ENCODE results near the gene DDX19B.

The DDX19B gene

DNA sequence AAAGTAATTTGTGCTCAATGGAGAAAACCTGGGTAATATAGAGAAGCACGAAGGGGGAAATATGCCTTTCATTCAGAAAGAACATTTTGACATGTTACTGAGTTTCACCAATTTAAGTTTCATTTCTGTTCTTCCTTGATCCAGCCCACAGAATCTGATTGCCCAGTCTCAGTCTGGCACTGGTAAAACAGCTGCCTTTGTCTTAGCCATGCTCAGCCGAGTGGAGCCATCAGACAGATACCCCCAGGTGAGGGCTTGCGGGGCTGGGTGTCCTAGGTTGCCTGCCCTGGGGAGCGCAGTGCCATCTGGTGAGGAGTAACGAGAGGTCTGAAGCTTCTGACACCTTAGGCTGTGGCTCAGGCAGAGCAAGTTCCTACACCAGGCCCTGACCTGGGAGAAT is 65.4 kb downstream of the DDX19B start:
- no peak for DNase-seq

DNA sequence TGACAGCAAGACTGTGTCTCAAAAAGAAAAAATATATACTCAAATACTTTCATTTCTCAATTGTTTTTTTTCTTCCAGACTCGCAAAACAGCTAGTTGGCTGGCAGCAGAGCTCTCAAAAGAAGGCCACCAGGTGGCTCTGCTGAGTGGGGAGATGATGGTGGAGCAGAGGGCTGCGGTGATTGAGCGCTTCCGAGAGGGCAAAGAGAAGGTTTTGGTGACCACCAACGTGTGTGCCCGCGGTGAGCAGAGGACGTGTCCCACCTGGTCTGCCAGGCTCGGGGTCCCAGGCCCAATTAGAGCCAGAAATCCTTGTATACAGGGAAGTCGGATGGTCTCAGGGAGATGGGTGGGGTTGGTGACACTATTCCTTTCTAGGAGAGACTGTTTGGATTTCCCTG is 71.2 kb downstream of the DDX19B start:
- peak; percentile 26 for DNase-seq

DNA sequence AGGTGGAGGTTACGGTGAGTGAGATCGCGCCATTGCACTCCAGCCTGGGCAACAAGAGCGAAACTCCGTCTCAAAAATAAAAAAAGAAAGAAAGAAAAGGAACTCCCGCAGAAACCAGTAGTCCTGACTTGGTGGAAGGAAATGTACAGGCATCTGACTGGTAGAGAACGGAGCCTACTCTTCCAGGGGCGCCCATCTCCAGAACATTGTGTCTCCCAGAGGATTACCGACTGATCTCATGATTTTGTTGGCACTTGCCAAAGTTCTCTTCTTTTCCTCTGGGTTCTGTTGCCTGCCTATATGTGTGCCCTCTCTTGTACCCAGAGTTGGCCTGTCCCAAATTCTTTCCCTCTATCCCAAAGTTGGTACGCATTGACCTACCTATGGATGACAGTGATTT is 71.9 kb downstream of the DDX19B start:
- DNase-seq: no peak

DNA sequence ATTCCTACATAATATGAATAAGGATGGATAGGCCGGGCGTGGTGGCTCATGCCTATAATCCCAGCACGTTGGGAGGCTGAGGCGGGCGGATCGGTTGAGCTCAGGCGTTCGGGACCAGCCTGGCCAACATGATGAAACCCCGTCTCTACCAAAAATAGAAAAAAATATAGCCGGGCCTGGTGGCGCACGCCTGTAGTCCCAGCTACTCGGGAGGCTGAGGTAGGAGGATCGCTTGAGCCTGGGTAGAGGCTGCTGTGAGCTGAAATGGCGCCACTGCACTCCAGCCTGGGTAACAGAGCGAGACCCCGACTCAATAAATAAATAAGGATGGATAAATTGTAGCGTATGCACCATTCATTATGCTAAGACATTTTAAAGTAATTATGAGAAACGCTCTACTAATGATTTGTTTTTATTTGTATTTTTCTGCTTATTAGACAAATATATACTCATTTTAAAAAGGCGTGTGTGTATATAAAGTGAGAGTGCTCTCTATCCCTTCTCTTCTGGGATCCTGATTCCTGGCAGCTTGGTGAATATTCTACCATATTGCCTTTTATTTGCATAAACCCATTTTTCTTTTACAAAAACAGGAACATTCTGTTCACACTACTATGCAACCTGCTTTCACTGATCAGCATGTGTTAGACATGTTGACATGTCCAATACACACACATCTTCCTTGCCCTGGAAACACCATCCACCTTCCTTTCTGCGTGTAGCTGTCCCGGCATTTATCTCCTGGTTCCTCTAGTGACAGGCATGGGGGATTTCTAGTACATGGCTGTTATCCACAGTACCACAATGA is 74.1 kb downstream of the DDX19B start:
- no peak for DNase-seq

DNA sequence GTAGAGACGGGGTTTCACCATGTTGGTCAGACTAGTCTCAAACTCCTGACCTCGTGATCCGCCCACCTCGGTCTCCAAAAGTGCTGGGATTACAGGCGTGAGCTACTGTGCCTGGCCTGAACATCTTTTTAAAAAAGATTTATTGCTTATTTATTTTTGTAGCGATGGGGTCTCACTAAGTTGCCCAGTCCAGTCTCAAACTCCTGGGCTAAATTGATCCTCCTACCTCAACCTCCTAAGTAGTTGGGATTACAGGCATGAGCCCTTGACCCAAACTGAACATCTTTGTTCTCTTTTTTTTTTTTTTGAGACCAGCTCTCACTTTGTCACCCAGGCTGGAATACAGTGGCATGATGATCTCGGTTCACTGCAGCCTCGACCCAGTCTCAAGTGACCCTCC is 75.2 kb downstream of the DDX19B start:
- DNase-seq: no peak

DNA sequence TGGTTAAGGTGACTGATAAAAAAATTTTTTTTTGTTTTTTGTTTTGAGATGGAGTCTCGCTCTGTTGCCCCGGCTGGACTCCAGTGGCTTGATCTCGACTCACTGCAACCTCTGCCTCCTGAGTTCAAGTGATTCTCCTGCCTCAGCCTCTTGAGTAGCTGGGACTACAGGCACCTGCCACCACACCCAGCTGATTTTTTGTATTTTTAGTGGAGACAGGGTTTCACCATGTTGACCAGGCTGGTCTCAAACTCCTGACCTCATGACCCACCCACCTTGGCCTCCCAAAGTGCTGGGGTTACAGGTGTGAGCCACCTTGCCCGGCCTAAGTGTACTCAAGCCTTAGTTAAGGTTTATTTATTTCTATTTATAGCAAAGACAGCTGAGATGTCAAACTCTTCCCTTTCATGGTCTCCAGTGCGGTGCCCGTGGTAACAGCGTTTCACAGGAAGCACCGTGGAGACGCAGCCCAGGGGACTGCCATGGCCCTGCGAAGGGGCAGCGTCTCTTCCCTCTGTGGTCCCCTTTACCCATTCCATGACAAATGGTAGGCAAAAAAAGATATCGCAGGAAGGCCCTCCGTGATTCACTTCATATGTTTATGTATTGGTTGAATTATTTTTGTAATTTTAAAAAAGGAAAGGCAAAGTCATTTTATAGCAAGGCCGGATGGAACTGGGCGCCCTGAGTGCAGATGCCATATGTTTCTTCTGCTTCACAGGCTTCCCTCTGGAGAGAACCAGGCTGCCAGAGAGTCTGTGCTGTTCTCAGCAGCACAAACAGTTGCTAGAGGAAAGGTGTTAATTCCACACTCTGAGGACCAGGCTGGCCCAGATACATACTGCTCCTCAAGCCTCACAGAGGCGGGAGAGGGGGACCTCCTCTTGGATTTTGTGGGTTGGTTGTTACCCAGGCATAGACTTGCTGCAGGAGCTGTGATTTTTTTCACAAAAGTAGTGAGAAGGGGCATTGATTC is 76.9 kb downstream of the DDX19B start:
- no peak for DNase-seq

DNA sequence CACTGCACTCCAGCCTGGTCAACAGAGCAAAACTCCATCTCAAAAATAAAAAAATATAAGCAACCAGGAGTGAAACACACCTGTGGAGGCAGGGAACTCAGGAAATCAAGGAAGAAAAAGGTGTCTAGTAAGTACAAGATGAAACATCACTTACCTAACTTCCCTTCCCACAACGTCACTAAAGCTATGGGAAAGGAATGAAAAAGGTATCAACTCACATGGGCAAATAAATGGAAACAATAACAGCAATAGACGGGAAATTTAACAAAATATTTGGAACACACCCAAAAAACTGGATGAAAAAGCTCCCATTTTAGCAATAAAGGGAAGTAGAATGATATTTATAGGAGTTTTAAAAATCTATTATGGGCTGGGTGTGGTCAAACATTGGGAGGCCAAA is 78.8 kb downstream of the DDX19B start:
- no peak for DNase-seq

DNA sequence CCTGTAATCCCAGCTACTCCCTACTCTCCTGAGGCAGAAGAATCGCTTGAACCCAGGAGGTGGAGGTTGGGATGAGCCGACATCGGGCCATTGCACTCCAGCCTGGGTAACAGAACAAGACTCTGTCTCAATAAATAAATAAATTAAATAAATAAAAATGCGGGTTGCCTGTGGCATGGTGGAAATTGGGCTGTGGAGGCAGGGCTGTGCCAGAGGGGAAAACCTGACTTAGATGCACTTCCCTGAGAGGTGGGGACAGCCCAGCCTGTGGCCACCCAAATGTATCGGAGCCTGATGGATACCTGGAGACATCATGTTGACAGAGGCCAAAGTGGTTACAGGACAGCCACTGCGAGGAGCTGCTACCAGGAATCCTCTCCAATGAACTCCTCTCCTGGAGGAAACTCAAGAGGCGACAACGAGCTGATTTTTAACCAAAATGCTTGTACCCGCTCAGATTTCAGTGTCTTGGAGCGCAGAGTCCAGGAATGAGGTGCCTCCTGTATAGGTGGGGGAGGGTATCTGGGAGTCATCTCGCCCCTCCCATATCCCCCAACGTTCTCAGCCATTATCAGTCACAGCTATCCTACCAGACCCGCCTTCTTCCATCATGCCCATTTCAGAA is 80.0 kb downstream of the DDX19B start:
- no peak for DNase-seq

DNA sequence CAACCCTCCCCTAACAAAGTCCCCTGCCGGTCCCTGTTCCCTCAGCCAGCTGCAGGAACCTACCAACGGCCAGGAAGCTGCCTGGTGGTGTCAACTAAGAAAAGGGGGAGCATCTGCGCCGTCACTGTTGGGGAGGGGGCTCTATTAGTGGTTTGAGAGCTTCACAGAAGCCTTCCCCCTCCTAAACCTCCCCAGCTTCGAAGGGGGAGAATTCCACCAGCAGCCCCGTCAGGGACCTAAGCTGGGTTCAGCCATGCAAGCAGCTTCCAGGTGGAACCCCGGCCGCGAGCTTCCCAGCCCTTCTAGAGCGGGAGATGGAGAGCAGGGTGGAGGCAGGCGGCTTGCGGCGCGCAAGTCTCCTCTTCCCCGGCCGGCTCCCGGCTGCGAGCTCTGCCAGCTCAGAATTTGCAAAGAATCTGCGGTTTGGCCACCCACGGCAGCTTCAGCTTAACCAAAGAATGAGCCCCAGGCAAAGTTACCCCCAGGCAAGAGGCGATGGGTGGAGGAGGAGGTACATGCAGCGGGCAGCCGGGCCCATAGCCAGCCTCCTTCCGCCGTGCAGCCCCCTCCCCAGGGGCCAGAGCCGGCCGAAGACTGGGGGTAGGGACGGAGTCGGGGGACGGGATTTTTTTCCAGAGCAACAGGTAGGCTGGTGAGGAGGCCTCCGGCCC is 81.4 kb downstream of the DDX19B start:
- DNase-seq: peak; percentile 60

DNA sequence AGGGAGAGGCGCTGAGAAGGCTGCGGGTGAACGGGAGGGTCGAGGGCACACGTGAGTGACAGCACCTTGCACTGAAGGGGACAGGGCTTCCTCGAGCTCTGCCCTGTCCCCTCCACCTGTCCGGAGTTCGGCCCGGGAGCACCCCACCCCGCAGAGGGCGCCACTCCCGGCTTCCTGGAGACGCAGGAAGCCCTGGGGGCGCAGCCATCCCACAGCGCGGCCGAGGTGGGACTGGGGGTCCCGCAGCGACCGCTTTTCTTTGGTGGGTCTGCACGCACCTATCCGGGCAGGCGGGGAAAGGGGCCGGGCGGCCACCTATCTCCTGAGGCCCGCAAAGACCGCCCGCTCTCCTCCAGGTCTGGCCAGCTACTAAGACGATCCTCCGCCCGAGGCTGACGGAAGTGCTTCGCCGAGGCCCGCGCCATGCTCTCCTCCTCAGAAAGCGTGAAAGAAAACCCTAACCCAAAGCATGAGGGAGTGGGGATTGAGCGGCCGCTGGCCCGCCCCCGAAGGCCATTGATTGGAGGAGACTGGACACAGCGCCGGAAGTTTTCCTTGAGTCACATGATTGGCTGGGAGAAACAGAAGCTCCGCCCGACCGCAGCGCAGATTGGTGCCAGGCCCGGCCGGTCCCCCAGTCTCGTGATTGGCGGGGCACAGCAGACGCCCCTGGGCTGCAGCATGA is 82.1 kb downstream of the DDX19B start:
- peak; percentile 94 for DNase-seq

DNA sequence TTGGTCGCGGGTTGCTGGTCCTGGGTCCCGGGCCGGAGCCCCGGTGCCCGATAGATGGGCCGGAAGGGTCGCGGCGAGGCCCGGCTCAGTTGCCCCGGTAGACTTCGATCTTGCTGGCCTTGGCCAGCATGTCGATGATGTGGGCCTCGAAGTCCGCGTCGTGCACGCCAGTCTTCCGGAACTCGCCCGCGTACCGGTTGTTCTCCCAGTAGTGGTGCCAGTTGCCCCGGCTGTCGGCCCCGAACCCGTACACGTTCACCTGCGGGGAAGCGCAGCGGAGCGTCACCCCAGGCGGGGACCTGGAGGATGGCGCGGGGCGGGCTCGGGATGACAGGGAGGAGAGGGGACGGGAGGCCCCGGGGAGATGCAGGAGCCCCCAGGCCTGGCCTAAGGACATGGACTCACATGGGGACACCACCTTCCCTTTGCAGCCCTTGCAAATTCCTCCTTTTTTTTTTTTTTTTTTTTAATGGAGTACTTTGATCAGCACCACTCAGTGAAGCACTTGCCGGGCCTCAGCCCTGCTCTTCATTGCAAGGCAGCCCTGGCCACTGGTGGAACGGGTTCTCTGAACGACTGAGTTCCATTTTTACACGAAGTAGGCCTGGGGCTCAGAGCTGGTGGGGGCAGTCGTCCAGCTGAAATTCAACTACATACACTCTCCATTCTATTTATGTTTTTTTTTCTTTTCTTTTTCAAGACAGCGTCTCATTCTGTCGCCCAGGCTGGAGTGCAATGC is 82.8 kb downstream of the DDX19B start:
- no peak for DNase-seq

DNA sequence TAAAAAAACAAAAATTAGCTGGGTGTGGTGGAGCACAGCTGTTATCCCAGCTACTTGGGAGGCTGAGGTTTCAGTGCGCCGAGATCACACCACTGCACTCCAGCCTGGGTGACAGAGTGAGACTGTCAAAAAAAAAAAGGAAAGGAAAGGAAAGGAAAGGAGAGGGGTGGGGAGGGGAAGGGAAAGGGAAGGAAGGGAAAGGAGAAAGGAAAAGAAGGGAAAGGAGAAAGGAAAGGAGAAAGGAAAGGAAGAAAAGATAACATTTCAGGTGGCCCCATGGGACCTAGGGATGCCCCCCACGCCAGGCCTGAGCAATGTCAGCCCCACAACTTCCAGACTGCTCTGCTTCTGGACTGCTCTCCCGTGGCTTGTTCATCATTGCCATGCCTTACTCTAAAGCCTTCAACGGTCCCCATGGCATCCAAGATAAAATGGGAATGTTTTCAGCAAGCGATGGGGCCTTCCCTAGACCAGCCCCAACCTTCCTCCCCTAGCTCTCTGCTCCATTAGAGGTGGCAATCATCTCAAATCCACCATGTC is 84.5 kb downstream of the DDX19B start:
- no peak for DNase-seq
